ENCODE measurements around the gene ATP10A.
"Not testable (repeated sequence)": the region's sequence is repeated elsewhere in the genome, so short reads cannot be mapped to it uniquely, and the experiment has no call there.

ATP10A gene

GRCh38 chr15:25655207-25655948 is 207.7 kb downstream of the ATP10A start:
- no peak for DNase-seq (ENCODE audit: low spot score)

GRCh38 chr15:25653371-25653770 is 209.8 kb downstream of the ATP10A start:
- DNase-seq (ENCODE audit: low spot score): no peak

GRCh38 chr15:25652704-25653103 is 210.4 kb downstream of the ATP10A start:
- DNase-seq (ENCODE audit: low spot score): no peak

GRCh38 chr15:25649390-25649789 is 213.7 kb downstream of the ATP10A start:
- DNase-seq (ENCODE audit: low spot score): no peak

GRCh38 chr15:25643120-25643519 is 220.0 kb downstream of the ATP10A start:
- DNase-seq (ENCODE audit: low spot score): no peak

- DNase-seq (ENCODE audit: low spot score): no peak
These were observed 221.4 kb downstream of the ATP10A start for GRCh38 chr15:25641762-25642161.

- DNase-seq (ENCODE audit: low spot score): no peak
These were observed 221.8 kb downstream of the ATP10A start for GRCh38 chr15:25641361-25641760.

- not testable (repeated sequence) for DNase-seq (ENCODE audit: low spot score)
These were observed 222.2 kb downstream of the ATP10A start for GRCh38 chr15:25640959-25641358.

- no peak for DNase-seq (ENCODE audit: low spot score)
These were observed 222.7 kb downstream of the ATP10A start for GRCh38 chr15:25640381-25640780.

- DNase-seq (ENCODE audit: low spot score): not testable (repeated sequence)
These were observed 226.6 kb downstream of the ATP10A start for GRCh38 chr15:25636486-25636885.

- DNase-seq (ENCODE audit: low spot score): no peak
These were observed 227.9 kb downstream of the ATP10A start for GRCh38 chr15:25635191-25635590.

- no peak for DNase-seq (ENCODE audit: low spot score)
These were observed 229.3 kb downstream of the ATP10A start for GRCh38 chr15:25633862-25634261.

GRCh38 chr15:25631971-25632370 is 231.2 kb downstream of the ATP10A start:
- DNase-seq (ENCODE audit: low spot score): no peak
